HS-5 (cell line): ENCODE data around the gene TRIM46.

ENCODE experiments used
- DNase-seq: peaks from one replicate; pipeline ENCODE4 v3.0.0-alpha.2; 2012; ENCODE audit warnings: low read depth

Gene TRIM46

GRCh38 chr1:155172732-155173477, 744 bp upstream of the TRIM46 start, which contains the start of gene KRTCAP2:
KRTCAP2 (minus strand) TSS chr1:155173304; CDS start chr1:155173224, 80 bp downstream.
- DNase-seq = peak; percentile 86

- no peak for DNase-seq
Measured at GRCh38 chr1:155174324-155175280, 953 bp downstream of the TRIM46 start.

GRCh38 chr1:155175281-155175926, 1.8 kb downstream of the TRIM46 start:
- no peak for DNase-seq

GRCh38 chr1:155175927-155176371, 2.3 kb downstream of the TRIM46 start:
- DNase-seq = no peak

GRCh38 chr1:155176544-155177071, 3.0 kb downstream of the TRIM46 start:
- no peak for DNase-seq

- no peak for DNase-seq
Measured at GRCh38 chr1:155177192-155177917, 3.7 kb downstream of the TRIM46 start.

GRCh38 chr1:155177918-155178281, 4.3 kb downstream of the TRIM46 start:
- DNase-seq = no peak

GRCh38 chr1:155178441-155179111, 4.9 kb downstream of the TRIM46 start:
- DNase-seq = no peak

- no peak for DNase-seq
Measured at GRCh38 chr1:155179112-155180031, 5.7 kb downstream of the TRIM46 start.

GRCh38 chr1:155181371-155182051, 7.9 kb downstream of the TRIM46 start:
- no peak for DNase-seq

- no peak for DNase-seq
Measured at GRCh38 chr1:155182052-155182550, 8.5 kb downstream of the TRIM46 start.

GRCh38 chr1:155183775-155184221, 10.1 kb downstream of the TRIM46 start:
- no peak for DNase-seq

GRCh38 chr1:155184351-155184811, 10.7 kb downstream of the TRIM46 start:
- DNase-seq = no peak

- DNase-seq = no peak
Measured at GRCh38 chr1:155184835-155185782, 11.5 kb downstream of the TRIM46 start.

GRCh38 chr1:155185783-155186066, 12.1 kb downstream of the TRIM46 start:
- no peak for DNase-seq

GRCh38 chr1:155186067-155186793, 12.6 kb downstream of the TRIM46 start:
- no peak for DNase-seq

GRCh38 chr1:155186794-155187455, 13.3 kb downstream of the TRIM46 start:
- DNase-seq = no peak
